OCI-LY3 (cell line): ENCODE data around the gene TRIM2.

ENCODE experiments used
- CTCF ChIP-seq: fragments of 200-600, 300-600 bp; sonication (generic); IDR thresholded peaks from 2 replicates; pipeline ENCODE4 v1.5.1; 2014; ENCODE audit warnings: antibody characterized with exemption, low read length, low read depth
- EZH2phosphoT487 ChIP-seq: fragments of 200-600 bp; shearing (Covaris generic); IDR thresholded peaks from 2 replicates; pipeline ENCODE4 v1.6.1; 2018; ENCODE audit warnings: antibody characterized with exemption, mixed run types, low read depth

- TF ChIP-seq CTCF (no peak), EZH2phosphoT487 (no peak)
Observed at GRCh38 chr4:153209410-153209809, 5.2 kb downstream of the TRIM2 start.
